BE2C (cell line): ENCODE measurements around the gene TOR2A.
A peak's percentile ranks its signal among the peaks of the same experiment; 100 is the strongest.

ENCODE experiments used
- DNase-seq: peaks from one replicate; pipeline ENCODE4 v3.0.0-alpha.2; 2020
- H3K27me3 ChIP-seq: fragments of 250-450 bp; sonication (Bioruptor Pico); 2 replicates; pipeline ENCODE4 v1.5.1; 2020; ENCODE audit warnings: mild to moderate bottlenecking
- H3K36me3 ChIP-seq: fragments of 250-450 bp; sonication (Bioruptor Pico); 2 replicates; pipeline ENCODE4 v1.5.1; 2020; ENCODE audit warnings: mild to moderate bottlenecking
- H3K4me1 ChIP-seq: fragments of 250-450 bp; sonication (Bioruptor Pico); 2 replicates; pipeline ENCODE4 v1.5.1; 2020
- H3K4me3 ChIP-seq: 2 replicates; pipeline ENCODE4 v1.5.1; 2011; ENCODE audit warnings: low read depth, low read length
- H3K9me3 ChIP-seq: fragments of 250-450 bp; sonication (Bioruptor Pico); 2 replicates; pipeline ENCODE4 v1.5.1; 2020
- TF ChIP-seq, protein P1 (sequence below): IDR thresholded peaks from 2 replicates; pipeline ENCODE4 v1.5.1; 2012; ENCODE audit warnings: mild to moderate bottlenecking, low read depth, low read length

The TOR2A gene

DNA sequence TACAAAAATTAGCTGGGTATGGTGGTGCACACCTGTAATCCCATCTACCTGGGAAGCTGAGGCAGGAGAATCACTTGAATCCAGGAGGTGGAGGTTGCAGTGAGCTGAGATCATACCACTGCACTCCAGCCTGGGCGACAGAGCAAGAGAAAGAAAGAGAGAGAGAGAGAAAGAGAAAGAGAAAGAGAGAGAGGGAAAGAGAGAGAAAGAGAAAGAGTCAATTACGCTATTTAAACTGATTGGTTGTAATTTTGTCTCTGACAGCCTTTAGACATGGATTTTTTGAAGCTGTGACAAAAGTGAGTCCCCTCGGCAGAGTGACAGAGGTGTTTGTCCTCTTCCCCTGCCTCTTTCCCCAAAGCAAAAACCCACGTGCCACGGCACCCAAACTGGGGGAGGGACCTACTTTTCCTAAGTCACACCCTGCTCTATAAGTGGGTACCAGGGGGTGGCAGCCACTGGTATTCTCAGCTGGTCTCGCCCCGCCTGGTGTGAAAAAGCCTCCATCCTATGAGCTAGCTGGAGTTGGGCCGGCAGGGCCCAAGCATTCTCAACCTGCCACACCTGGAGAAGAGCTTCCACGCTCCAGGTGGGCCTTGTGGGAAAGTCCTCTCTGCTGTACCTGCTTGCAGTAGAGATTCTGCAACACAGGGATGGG is 31.7 kb downstream of the TOR2A start:
- Histone ChIP-seq H3K36me3 (no peaks in the 10 kb centered on the region), H3K4me3 (no peak overlapping the region), H3K9me3 (peaks cover under 1% of the 10 kb centered on the region; the same call in 1 of the 2 replicates), H3K27me3 (no peaks in the 10 kb centered on the region), H3K4me1 (peaks cover 16% of the 10 kb centered on the region)
- TF ChIP-seq, protein P1, sequence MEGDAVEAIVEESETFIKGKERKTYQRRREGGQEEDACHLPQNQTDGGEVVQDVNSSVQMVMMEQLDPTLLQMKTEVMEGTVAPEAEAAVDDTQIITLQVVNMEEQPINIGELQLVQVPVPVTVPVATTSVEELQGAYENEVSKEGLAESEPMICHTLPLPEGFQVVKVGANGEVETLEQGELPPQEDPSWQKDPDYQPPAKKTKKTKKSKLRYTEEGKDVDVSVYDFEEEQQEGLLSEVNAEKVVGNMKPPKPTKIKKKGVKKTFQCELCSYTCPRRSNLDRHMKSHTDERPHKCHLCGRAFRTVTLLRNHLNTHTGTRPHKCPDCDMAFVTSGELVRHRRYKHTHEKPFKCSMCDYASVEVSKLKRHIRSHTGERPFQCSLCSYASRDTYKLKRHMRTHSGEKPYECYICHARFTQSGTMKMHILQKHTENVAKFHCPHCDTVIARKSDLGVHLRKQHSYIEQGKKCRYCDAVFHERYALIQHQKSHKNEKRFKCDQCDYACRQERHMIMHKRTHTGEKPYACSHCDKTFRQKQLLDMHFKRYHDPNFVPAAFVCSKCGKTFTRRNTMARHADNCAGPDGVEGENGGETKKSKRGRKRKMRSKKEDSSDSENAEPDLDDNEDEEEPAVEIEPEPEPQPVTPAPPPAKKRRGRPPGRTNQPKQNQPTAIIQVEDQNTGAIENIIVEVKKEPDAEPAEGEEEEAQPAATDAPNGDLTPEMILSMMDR = no peak
- no peak for DNase-seq

DNA sequence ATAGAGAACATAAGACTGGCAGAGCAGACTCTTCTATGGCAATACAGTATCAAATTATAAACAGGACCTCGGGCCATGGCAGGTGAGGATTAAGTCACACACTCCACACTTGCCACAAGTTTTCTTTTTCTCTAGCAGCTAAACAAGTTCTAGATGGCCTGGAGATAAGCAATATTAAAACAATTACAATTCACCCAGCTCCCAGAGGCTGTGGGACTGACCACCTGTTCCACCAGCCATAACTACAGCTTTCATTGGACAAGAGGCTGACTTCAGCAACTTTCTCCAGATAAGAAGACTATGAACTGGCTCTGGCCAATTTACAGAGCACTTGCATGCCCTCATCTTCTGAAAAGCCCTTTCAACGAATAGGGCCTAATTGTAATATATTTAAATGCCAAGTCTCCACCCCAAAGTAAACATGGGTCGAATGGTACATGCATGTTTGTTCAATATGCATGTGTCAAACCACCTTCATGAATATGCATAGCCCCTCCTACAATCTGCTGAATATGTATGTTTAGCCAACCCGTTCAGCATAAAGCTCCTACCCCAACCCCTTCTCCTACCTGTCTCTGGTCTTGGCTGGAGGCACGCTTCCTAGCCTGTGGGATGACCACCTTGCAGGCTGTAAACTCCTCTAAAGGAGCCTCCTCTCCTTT is 34.4 kb downstream of the TOR2A start:
- no peaks in the 10 kb centered on the region for H3K9me3 ChIP-seq
- DNase-seq = no peak
- H3K27me3 ChIP-seq = no peaks in the 10 kb centered on the region
- H3K4me1 ChIP-seq = peaks cover 11% of the 10 kb centered on the region; the same call in 1 of the 2 replicates
- no peak overlapping the region for H3K4me3 ChIP-seq
- no peaks in the 10 kb centered on the region for H3K36me3 ChIP-seq
- TF ChIP-seq, protein P1 = no peak

DNA sequence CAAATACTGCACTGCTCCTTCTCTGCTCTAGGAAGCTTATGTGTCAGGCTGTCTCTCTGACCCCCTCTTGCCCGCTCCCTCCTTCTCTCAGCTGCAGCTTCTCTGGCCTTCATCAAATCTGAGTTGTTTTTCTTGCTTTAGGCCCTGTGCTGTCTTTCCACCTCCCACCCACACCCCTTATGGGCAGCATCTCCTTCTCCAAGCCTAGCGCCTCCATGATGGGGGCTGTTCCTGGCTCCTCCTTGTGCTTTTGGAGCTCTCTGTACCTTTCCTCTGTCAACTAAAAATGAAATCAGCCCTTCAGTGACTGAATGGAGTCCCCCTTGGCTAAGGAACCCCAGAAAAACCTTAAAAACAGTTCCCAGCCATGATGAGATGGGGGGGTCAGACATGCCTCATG is 35.0 kb downstream of the TOR2A start:
- Histone ChIP-seq H3K27me3 (no peaks in the 10 kb centered on the region), H3K4me3 (no peak overlapping the region), H3K36me3 (no peaks in the 10 kb centered on the region), H3K4me1 (peaks cover 11% of the 10 kb centered on the region; the same call in 1 of the 2 replicates), H3K9me3 (no peaks in the 10 kb centered on the region)
- DNase-seq = no peak
- TF ChIP-seq, protein P1 = no peak

DNA sequence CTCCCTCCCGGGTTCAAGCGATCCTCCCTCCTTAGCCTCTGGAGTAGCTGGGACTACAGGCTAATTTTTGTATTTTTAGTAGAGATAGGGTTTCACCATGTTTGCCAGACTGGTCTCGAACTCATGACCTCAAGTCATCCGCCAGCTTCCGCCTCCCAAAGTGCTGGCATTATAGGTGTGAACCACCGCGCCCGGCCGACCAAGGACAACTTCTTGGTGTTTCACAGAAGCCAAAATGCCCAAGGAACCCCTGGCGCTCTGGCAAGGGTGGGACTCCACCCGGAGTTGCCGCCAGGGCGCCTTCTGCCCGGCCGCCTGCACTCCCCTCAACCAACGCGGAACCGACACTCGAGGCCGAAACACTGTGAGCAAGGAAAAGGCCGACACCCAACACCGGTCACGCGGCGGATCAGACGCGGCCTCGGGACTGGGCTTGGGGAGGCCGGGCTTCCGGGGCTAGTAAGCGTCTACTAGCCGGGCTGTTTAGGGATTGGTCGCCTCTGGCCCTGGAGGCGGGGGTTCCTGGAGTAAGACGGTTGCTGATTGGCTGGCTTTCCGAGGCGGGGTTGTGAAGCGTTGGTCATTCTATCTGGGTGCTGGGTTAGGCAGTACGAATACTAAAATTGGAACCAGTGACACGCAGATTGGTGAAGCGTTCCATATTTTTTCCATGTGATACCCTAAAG is 36.0 kb downstream of the TOR2A start:
- Histone ChIP-seq H3K9me3 (no peaks in the 10 kb centered on the region), H3K27me3 (no peaks in the 10 kb centered on the region), H3K4me1 (peaks cover 11% of the 10 kb centered on the region; the same call in 1 of the 2 replicates), H3K4me3 (peak overlapping the region; percentile 55), H3K36me3 (no peaks in the 10 kb centered on the region)
- DNase-seq = peak; percentile 96
- TF ChIP-seq, protein P1 = 0 out of 2 replicates have a peak, but pooled peaks have one; percentile 18

DNA sequence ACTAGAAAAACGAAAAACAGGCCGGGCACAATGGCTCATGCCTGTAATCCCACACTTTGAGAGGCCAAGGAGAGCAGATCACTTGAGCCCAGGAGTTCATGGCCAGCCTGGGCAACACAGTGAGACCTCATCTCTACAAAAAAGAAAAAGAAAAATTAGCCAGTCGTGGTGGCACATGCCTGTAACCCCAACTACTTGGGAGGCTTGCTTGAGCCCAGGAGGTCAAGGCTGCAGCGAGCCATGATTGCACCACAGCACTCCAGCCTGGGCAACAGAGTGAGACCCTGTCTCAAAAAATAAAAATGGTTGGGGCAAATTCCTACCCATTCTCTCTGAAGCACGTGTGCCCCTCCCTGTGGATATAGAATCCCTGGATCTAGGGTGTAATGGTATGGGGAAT is 36.7 kb downstream of the TOR2A start:
- no peaks in the 10 kb centered on the region for H3K27me3 ChIP-seq
- H3K4me1 ChIP-seq = peaks cover 11% of the 10 kb centered on the region; the same call in 1 of the 2 replicates
- no peak for DNase-seq
- no peak overlapping the region for H3K4me3 ChIP-seq
- H3K9me3 ChIP-seq = no peaks in the 10 kb centered on the region
- no peaks in the 10 kb centered on the region for H3K36me3 ChIP-seq
- TF ChIP-seq, protein P1 = no peak
